Loucy (cell line): ENCODE data around the gene RALGPS1.

Source experiments
- EZH2phosphoT487 ChIP-seq: fragments of 200-600 bp; IDR thresholded peaks from 2 replicates; pipeline ENCODE4 v1.6.1; 2018; ENCODE audit warnings: antibody characterized with exemption, mild to moderate bottlenecking, moderate library complexity, borderline replicate concordance
- TF ChIP-seq, protein P1 (sequence below): fragments of 200-600 bp; sonication (generic); conservative IDR thresholded peaks from 2 replicates; pipeline ENCODE4 v1.5.1; 2014; ENCODE audit warnings: mild to moderate bottlenecking, antibody characterized with exemption, low read length

DNA sequence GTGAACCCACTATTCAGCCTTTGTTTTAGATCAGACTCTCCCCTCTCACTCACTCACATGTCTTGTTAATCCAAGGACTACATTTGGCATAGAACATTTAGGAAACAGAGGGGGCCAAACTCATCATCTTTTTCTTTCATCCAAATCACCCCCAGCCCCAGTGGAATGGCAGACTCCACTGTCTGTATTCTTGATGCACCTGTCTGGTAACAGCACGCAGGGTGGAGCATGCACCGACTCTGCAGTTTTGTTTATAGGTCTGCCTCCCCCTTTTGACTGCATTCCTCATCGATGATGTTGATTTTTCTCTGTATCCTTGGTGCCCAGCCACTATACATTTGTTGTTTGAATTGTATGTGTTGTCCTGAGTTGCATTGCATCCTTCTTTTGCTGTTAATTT lies 141.9 kb downstream of the RALGPS1 start:
- TF ChIP-seq, protein P1, sequence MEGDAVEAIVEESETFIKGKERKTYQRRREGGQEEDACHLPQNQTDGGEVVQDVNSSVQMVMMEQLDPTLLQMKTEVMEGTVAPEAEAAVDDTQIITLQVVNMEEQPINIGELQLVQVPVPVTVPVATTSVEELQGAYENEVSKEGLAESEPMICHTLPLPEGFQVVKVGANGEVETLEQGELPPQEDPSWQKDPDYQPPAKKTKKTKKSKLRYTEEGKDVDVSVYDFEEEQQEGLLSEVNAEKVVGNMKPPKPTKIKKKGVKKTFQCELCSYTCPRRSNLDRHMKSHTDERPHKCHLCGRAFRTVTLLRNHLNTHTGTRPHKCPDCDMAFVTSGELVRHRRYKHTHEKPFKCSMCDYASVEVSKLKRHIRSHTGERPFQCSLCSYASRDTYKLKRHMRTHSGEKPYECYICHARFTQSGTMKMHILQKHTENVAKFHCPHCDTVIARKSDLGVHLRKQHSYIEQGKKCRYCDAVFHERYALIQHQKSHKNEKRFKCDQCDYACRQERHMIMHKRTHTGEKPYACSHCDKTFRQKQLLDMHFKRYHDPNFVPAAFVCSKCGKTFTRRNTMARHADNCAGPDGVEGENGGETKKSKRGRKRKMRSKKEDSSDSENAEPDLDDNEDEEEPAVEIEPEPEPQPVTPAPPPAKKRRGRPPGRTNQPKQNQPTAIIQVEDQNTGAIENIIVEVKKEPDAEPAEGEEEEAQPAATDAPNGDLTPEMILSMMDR: no peak
- TF ChIP-seq EZH2phosphoT487: no peak
